ENCODE results near the gene SH3BP2. TPM values are rescaled to one million over a fixed set of nuclear protein-coding genes. Genes with fewer than 3 reads are reported as not detected.

SH3BP2 gene
- total RNA-seq, 2 donors from 2014 or later = 56.0 to 61.7 TPM

- peaks cover 15 to 23% of the 10 kb centered on the region in 2 donors for H3K4me1 ChIP-seq (ENCODE audit: control insufficient read depth in 1 of 2, low read depth in 2 of 2)
- DNase-seq (ENCODE audit: low spot score) (no peak), ATAC-seq (ENCODE audit: insufficient number of reproducible peaks, low FRiP score, low read depth) (no peak)
- TF ChIP-seq, protein P1, sequence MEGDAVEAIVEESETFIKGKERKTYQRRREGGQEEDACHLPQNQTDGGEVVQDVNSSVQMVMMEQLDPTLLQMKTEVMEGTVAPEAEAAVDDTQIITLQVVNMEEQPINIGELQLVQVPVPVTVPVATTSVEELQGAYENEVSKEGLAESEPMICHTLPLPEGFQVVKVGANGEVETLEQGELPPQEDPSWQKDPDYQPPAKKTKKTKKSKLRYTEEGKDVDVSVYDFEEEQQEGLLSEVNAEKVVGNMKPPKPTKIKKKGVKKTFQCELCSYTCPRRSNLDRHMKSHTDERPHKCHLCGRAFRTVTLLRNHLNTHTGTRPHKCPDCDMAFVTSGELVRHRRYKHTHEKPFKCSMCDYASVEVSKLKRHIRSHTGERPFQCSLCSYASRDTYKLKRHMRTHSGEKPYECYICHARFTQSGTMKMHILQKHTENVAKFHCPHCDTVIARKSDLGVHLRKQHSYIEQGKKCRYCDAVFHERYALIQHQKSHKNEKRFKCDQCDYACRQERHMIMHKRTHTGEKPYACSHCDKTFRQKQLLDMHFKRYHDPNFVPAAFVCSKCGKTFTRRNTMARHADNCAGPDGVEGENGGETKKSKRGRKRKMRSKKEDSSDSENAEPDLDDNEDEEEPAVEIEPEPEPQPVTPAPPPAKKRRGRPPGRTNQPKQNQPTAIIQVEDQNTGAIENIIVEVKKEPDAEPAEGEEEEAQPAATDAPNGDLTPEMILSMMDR (IDR thresholded peaks at IDR 0.05) = no peak
- H3K4me3 ChIP-seq = no peak overlapping the region
- peaks cover 10% of the 10 kb centered on the region for H3K36me3 ChIP-seq
- no peaks in the 10 kb centered on the region for H3K27me3 ChIP-seq (replicated peaks; ENCODE audit: insufficient read depth)
- no peak overlapping the region for H3K27ac ChIP-seq
- no peaks in the 10 kb centered on the region for H3K9me3 ChIP-seq
Measured at GRCh38 chr4:2875556-2875955, 82.7 kb downstream of the SH3BP2 start.

- Histone ChIP-seq H3K4me1 (ENCODE audit: control insufficient read depth in 1 of 2, low read depth in 2 of 2) (peaks cover 13 to 14% of the 10 kb centered on the region in 2 donors), H3K36me3 (peaks cover 16% of the 10 kb centered on the region)
- no peak for ATAC-seq (ENCODE audit: insufficient number of reproducible peaks, low FRiP score, low read depth)
Measured at GRCh38 chr4:2878346-2878745, 85.5 kb downstream of the SH3BP2 start.

DNA sequence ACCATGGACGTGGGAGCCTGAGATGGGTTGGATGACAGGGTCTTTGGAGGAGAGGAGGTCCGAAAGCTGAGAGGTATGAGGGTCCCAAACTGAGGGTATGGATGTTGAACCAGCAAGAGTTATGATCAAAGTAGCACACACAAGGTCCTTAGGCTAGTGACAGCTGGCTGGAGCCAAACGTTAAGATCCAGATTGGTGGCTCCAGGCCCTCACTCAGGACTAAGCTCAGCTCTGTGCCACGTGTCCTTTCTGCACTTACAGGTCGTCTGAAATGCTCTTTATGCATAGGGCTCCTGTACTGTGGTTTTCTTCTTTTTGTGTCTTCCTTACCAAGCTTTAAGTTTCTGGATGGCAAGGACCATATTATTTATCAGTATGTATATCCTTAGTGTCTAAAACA, 86.1 kb downstream of the SH3BP2 start:
- Histone ChIP-seq H3K9me3 (no peaks in the 10 kb centered on the region), H3K27ac (no peak overlapping the region), H3K4me3 (no peak overlapping the region), H3K36me3 (peaks cover 16% of the 10 kb centered on the region), H3K4me1 (ENCODE audit: control insufficient read depth in 1 of 2, low read depth in 2 of 2) (peaks cover 11 to 13% of the 10 kb centered on the region in 2 donors), H3K27me3 (replicated peaks; ENCODE audit: insufficient read depth) (no peaks in the 10 kb centered on the region)
- TF ChIP-seq, protein P1 (IDR thresholded peaks at IDR 0.05) = no peak
- ATAC-seq (ENCODE audit: insufficient number of reproducible peaks, low FRiP score, low read depth) (no peak), DNase-seq (ENCODE audit: low spot score) (no peak)

More at GRCh38 chr4:2878346-2878745, 85.5 kb downstream of the SH3BP2 start:
- Histone ChIP-seq H3K27me3 (replicated peaks; ENCODE audit: insufficient read depth) (no peaks in the 10 kb centered on the region), H3K27ac (no peak overlapping the region), H3K4me3 (no peak overlapping the region), H3K9me3 (no peaks in the 10 kb centered on the region)
- DNase-seq (ENCODE audit: low spot score) = no peak
- TF ChIP-seq, protein P1 (IDR thresholded peaks at IDR 0.05) = no peak

- peaks cover 26% of the 10 kb centered on the region for H3K36me3 ChIP-seq
Measured at GRCh38 chr4:2881431-2881830, 88.5 kb downstream of the SH3BP2 start.

DNA sequence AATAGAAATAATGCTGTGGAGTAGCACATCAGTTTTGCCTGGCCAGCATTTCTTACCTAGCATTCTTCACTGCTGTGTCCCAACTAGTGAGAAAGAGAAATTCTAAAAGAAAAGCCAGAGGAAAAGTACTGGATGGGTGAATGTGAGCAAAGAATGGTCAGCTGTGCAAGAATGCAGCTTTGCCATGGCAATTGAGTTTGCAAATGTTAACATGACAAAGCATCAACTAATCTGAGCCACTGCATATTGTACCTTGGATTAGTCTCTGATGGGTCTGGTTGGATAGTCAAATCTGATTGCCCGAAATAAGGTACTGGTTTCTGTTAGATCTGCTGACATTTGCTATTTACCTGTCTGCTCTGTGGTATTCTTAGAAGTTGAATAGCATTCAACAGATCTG, 89.5 kb downstream of the SH3BP2 start:
- no peaks in the 10 kb centered on the region for H3K9me3 ChIP-seq
- TF ChIP-seq, protein P1 (IDR thresholded peaks at IDR 0.05) = no peak
- ATAC-seq (ENCODE audit: insufficient number of reproducible peaks, low FRiP score, low read depth) (peak; percentile 45), DNase-seq (ENCODE audit: low spot score) (no peak)
- peaks cover 33% of the 10 kb centered on the region for H3K36me3 ChIP-seq
- H3K4me1 ChIP-seq (ENCODE audit: control insufficient read depth in 1 of 2, low read depth in 2 of 2) = peaks cover 8 to 11% of the 10 kb centered on the region in 2 donors
- no peaks in the 10 kb centered on the region for H3K27me3 ChIP-seq (replicated peaks; ENCODE audit: insufficient read depth)
- H3K27ac ChIP-seq = peak overlapping the region in 1 of 2 donors; percentile 42
- no peak overlapping the region for H3K4me3 ChIP-seq

More at GRCh38 chr4:2881431-2881830, 88.5 kb downstream of the SH3BP2 start:
- H3K27ac ChIP-seq = peak overlapping the region; percentile 36 to 43
- H3K9me3 ChIP-seq = no peaks in the 10 kb centered on the region
- TF ChIP-seq, protein P1 (IDR thresholded peaks at IDR 0.05) = no peak
- no peak for DNase-seq (ENCODE audit: low spot score)
- H3K4me3 ChIP-seq = no peak overlapping the region
- H3K27me3 ChIP-seq (replicated peaks; ENCODE audit: insufficient read depth) = no peaks in the 10 kb centered on the region
- peaks cover 8 to 11% of the 10 kb centered on the region in 2 donors for H3K4me1 ChIP-seq (ENCODE audit: control insufficient read depth in 1 of 2, low read depth in 2 of 2)
- ATAC-seq (ENCODE audit: insufficient number of reproducible peaks, low FRiP score, low read depth) = no peak

Data from thoracic aorta (tissue), 2 donors.